IMR-90 (cell line): ENCODE results near the gene HSPG2. TPM values are rescaled to one million over a fixed set of nuclear protein-coding genes. Genes with fewer than 3 reads are reported as not detected.
A peak's percentile ranks its signal among the peaks of the same experiment; 100 is the strongest.

Experiments
- ATAC-seq: fragments of 200-7000 bp; cut with Tn5 transposase; 2 replicates; pipeline ENCODE4 v1.9.1; 2020; ENCODE audit warnings: low read depth, mild to moderate bottlenecking, moderate library complexity
- BruUV-seq: library from RNA; stranded (reverse); fragments of 400-500 nt; replicated peaks from 2 replicates; lab custom pipeline; 2021; lab: Mats Ljungman, UMichigan
- CTCF ChIA-PET: fragments of 300-600 bp; formaldehyde crosslinking; extraction: SDS; loops from one replicate; lab custom pipeline; 2021; ENCODE audit warnings: antibody characterized with exemption; lab: Yijun Ruan, JAX
- POLR2A ChIA-PET: fragments of 300-600 bp; sonication (Branson Sonifier 250); formaldehyde crosslinking; loops from one replicate; lab custom pipeline; 2022; ENCODE audit warnings: antibody characterized with exemption; ENCODE audit not compliant: unreplicated experiment; lab: Charles Lee
- DNase-seq: peaks from one replicate; pipeline ENCODE4 v3.0.0; 2013
- H2AFZ ChIP-seq: replicated peaks from 2 replicates; pipeline ENCODE3; 2013; ENCODE audit warnings: low read length, mild to moderate bottlenecking; ENCODE audit not compliant: poor library complexity
- H2AK5ac ChIP-seq: 2 replicates; pipeline ENCODE4 v1.6.1; 2013; ENCODE audit warnings: low read depth, low read length, inconsistent platforms
- H2AK9ac ChIP-seq: replicated peaks from 2 replicates; pipeline ENCODE3; 2013; ENCODE audit warnings: mild to moderate bottlenecking, low read depth, low read length, moderate library complexity; ENCODE audit not compliant: poor library complexity
- H2BK120ac ChIP-seq: 2 replicates; pipeline ENCODE4 v1.6.1; 2013; ENCODE audit warnings: low read depth, low read length, inconsistent platforms
- H2BK15ac ChIP-seq: 3 replicates; pipeline ENCODE4 v1.6.1; 2013; ENCODE audit warnings: low read depth, low read length, inconsistent platforms
- H2BK20ac ChIP-seq: 2 replicates; pipeline ENCODE4 v1.6.1; 2013; ENCODE audit warnings: low read depth, mild to moderate bottlenecking, inconsistent platforms, low read length, moderate library complexity
- H2BK5ac ChIP-seq: 2 replicates; pipeline ENCODE4 v1.6.1; 2013; ENCODE audit warnings: mild to moderate bottlenecking, low read depth, low read length, inconsistent platforms; ENCODE audit not compliant: poor library complexity, severe bottlenecking
- H3K14ac ChIP-seq: replicated peaks from 2 replicates; pipeline ENCODE4 v1.6.1; 2013; ENCODE audit warnings: low read depth, low read length, inconsistent platforms
- H3K18ac ChIP-seq: 2 replicates; pipeline ENCODE4 v1.6.1; 2013; ENCODE audit warnings: low read depth, low read length, control low read depth
- H3K23ac ChIP-seq: 2 replicates; pipeline ENCODE4 v1.6.1; 2013; ENCODE audit warnings: low read depth, low read length, inconsistent platforms
- H3K27ac ChIP-seq: 2 replicates; pipeline ENCODE4 v1.5.1; 2013; ENCODE audit warnings: mild to moderate bottlenecking, control low read depth, low read length; ENCODE audit not compliant: insufficient read depth
- H3K27me3 ChIP-seq: 2 replicates; pipeline ENCODE4 v1.6.1; 2013; ENCODE audit warnings: low read length; ENCODE audit not compliant: control insufficient read depth, insufficient read depth
- H3K36me3 ChIP-seq: 2 replicates; pipeline ENCODE4 v1.6.1; 2013; ENCODE audit warnings: low read length, mixed read lengths; ENCODE audit not compliant: control insufficient read depth, insufficient read depth
- H3K4ac ChIP-seq: 2 replicates; pipeline ENCODE4 v1.6.1; 2013; ENCODE audit warnings: low read depth, low read length, inconsistent platforms
- H3K4me1 ChIP-seq: 2 replicates; pipeline ENCODE4 v1.6.1; 2013; ENCODE audit warnings: low read length, mixed read lengths; ENCODE audit not compliant: control insufficient read depth, insufficient read depth
- H3K4me2 ChIP-seq: 2 replicates; pipeline ENCODE4 v1.6.1; 2013; ENCODE audit warnings: low read depth, mild to moderate bottlenecking, control low read depth, low read length, moderate library complexity
- H3K4me3 ChIP-seq: 2 replicates; pipeline ENCODE4 v1.5.1; 2013; ENCODE audit warnings: low read depth, mild to moderate bottlenecking, control low read depth, low read length, moderate library complexity; ENCODE audit not compliant: insufficient read depth
- H3K56ac ChIP-seq: 2 replicates; pipeline ENCODE4 v1.6.1; 2013; ENCODE audit warnings: low read length, inconsistent platforms; ENCODE audit not compliant: insufficient read depth; ENCODE audit errors: extremely low read depth
- H3K79me1 ChIP-seq, 2 experiments: 2 replicates each; pipeline ENCODE4 v1.6.1; 2013; ENCODE audit warnings: low read length in 2 of 2, inconsistent platforms in 1 of 2, low read depth in 1 of 2
- H3K9ac ChIP-seq: 2 replicates; pipeline ENCODE4 v1.6.1; 2013; ENCODE audit warnings: low read depth, low read length, control low read depth
- H3K9me1 ChIP-seq: 2 replicates; pipeline ENCODE4 v1.6.1; 2013; ENCODE audit warnings: low read length, inconsistent platforms; ENCODE audit not compliant: insufficient read depth
- H3K9me3 ChIP-seq: 2 replicates; pipeline ENCODE4 v1.6.1; 2013; ENCODE audit warnings: low read length; ENCODE audit not compliant: control insufficient read depth, insufficient read depth
- H4K20me1 ChIP-seq: 2 replicates; pipeline ENCODE4 v1.6.1; 2013; ENCODE audit warnings: low read length, inconsistent platforms; ENCODE audit not compliant: insufficient read depth
- H4K5ac ChIP-seq: 2 replicates; pipeline ENCODE4 v1.6.1; 2013; ENCODE audit warnings: mild to moderate bottlenecking, low read depth, low read length, control low read depth
- H4K8ac ChIP-seq, 2 experiments: 2 replicates each; pipeline ENCODE4 v1.6.1; 2013; ENCODE audit warnings: low read depth in 2 of 2, low read length in 2 of 2, control low read depth in 1 of 2, inconsistent platforms in 1 of 2
- H4K91ac ChIP-seq: 2 replicates; pipeline ENCODE4 v1.6.1; 2013; ENCODE audit warnings: low read depth, low read length, inconsistent platforms; ENCODE audit not compliant: insufficient read depth
- CHD1 ChIP-seq: IDR thresholded peaks from 2 replicates; pipeline ENCODE4 v1.6.1; 2012; ENCODE audit warnings: low read depth, low read length, improper control_type of control experiment
- ELK1 ChIP-seq: fragments of 150-350 bp; IDR thresholded peaks from 2 replicates; pipeline ENCODE4 v1.6.1; 2016; ENCODE audit warnings: low read depth, mild to moderate bottlenecking, low read length, moderate library complexity, borderline replicate concordance
- FOS ChIP-seq: fragments of 150-350 bp; IDR thresholded peaks from 2 replicates; pipeline ENCODE4 v1.6.1; 2016; ENCODE audit warnings: low read depth, low read length
- MAZ ChIP-seq: IDR thresholded peaks from 2 replicates; pipeline ENCODE4 v1.6.1; 2012; ENCODE audit warnings: low read depth, mild to moderate bottlenecking, low read length, improper control_type of control experiment, moderate library complexity, borderline replicate concordance
- NFE2L2 ChIP-seq: fragments of 150-350 bp; IDR thresholded peaks from 2 replicates; pipeline ENCODE4 v1.6.1; 2016; ENCODE audit warnings: low read depth, mild to moderate bottlenecking, low read length
- POLR2A ChIP-seq: IDR thresholded peaks from 2 replicates; pipeline ENCODE4 v1.6.1; 2012; ENCODE audit warnings: mild to moderate bottlenecking, low read depth, low read length
- RAD21 ChIP-seq: IDR thresholded peaks from 2 replicates; pipeline ENCODE4 v1.6.1; 2012; ENCODE audit warnings: low read length, improper control_type of control experiment
- RFX5 ChIP-seq: IDR thresholded peaks from 2 replicates; pipeline ENCODE4 v1.8.0; 2012; ENCODE audit warnings: low read depth, mild to moderate bottlenecking, low read length, moderate library complexity
- SMC3 ChIP-seq: fragments of 150-350 bp; IDR thresholded peaks from 2 replicates; pipeline ENCODE4 v1.6.1; 2016; ENCODE audit warnings: low read depth, mild to moderate bottlenecking, antibody characterized with exemption, low read length, moderate library complexity
- WGBS, 2 experiments: methylation state at CpG; one replicate each; pipeline versions ENCODE4 v1.1.5 to v1.1.7; 2013; ENCODE audit warnings: missing lambda C conversion rate in 2 of 2; ENCODE audit not compliant: insufficient read length in 1 of 2; ENCODE audit errors: extremely low coverage in 2 of 2; 5-methylcytosine and 5-hydroxymethylcytosine counted together
- dilution Hi-C: fragments of 300-500 bp; cut with HindIII; formaldehyde crosslinking; loops from one replicate; pipeline ENCODE4 v1.14.3; 2018; ENCODE audit warnings: low sequenced_read_pairs; ENCODE audit not compliant: unreplicated experiment
- in situ Hi-C: fragments of 300-500 bp; cut with MboI; formaldehyde crosslinking; loops from 3 replicates; pipeline ENCODE4 v1.14.3; 2019; ENCODE audit warnings: low sequenced_read_pairs, inconsistent platforms, mixed read lengths
- intact Hi-C: fragments of 100-400 bp; cut with micrococcal nuclease; formaldehyde crosslinking; loops from 2 replicates; pipeline ENCODE4 v1.10.0; 2022
- polyA plus RNA-seq, 3 experiments: library from polyadenylated mRNA; depleted of rRNA; stranded (reverse); fragments of >200 nt; gene quantifications; 2 replicates each; pipeline ENCODE4 v1.2.3, GENCODE V29; 2012; ENCODE audit warnings: low replicate concordance in 1 of 3
- total RNA-seq: library from RNA; depleted of rRNA; stranded (reverse); fragments of >200 nt; gene quantifications from 2 replicates; pipeline ENCODE4 v1.2.3, GENCODE V29; 2012

The HSPG2 gene
- total and polyA plus RNA-seq, 2 of the 4 experiments (the other 2 are of a cell fraction) = 15.8 to 94.0 TPM

- in situ Hi-C loops = no loop called here
- DNase-seq = no peak
- H2BK120ac ChIP-seq = no peak overlapping the region
- H3K4me1 ChIP-seq = no peaks in the 10 kb centered on the region
- no peak overlapping the region for H2AK5ac ChIP-seq
- no peaks in the 10 kb centered on the region for H3K27me3 ChIP-seq
- TSS peak; percentile 84 for BruUV-seq
- no peak overlapping the region for H3K18ac ChIP-seq
- dilution Hi-C loops = no loop called here
- H2AFZ ChIP-seq = no peak overlapping the region
- H3K23ac ChIP-seq = no peak overlapping the region
- CTCF ChIA-PET = no interaction called here
- no peak for TF ChIP-seq MAZ
- no peak for TF ChIP-seq NFE2L2
- no peak for TF ChIP-seq CHD1
- TF ChIP-seq RFX5 = no peak
- no peak for TF ChIP-seq SMC3
- TF ChIP-seq FOS = no peak
- TF ChIP-seq POLR2A = no peak
- TF ChIP-seq ELK1 = no peak
- no peak for TF ChIP-seq RAD21
- H3K4me3 ChIP-seq = no peak overlapping the region
- H3K79me1 ChIP-seq = peaks cover 0 to 3% of the 10 kb centered on the region in 2 experiments; a peak in 2 of 4 replicates
- POLR2A ChIA-PET = no interaction called here
- no peak overlapping the region for H2BK5ac ChIP-seq
- H3K4ac ChIP-seq = no peak overlapping the region
- no peak overlapping the region for H4K91ac ChIP-seq
- no peak overlapping the region for H2BK15ac ChIP-seq
- no peak for ATAC-seq
- peaks cover 74% of the 10 kb centered on the region for H3K36me3 ChIP-seq
- intact Hi-C loops = no loop called here
- no peak overlapping the region for H3K27ac ChIP-seq
- no peak overlapping the region for H3K4me2 ChIP-seq
- H4K5ac ChIP-seq = no peak overlapping the region
- H3K14ac ChIP-seq = no peak overlapping the region
- no peak overlapping the region for H2BK20ac ChIP-seq
- no peak overlapping the region for H3K9ac ChIP-seq
- 97% methylated on average over 15 of the region's 19 CpGs; no CpG with 5 or more reads in 1 of the 2 experiments for WGBS, 2 experiments
- H4K20me1 ChIP-seq = no peaks in the 10 kb centered on the region
- H2AK9ac ChIP-seq = no peak overlapping the region
- no peak overlapping the region for H3K56ac ChIP-seq
- no peak overlapping the region for H4K8ac ChIP-seq
- H3K9me3 ChIP-seq = peaks cover 4% of the 10 kb centered on the region; the same call in 1 of the 2 replicates
- H3K9me1 ChIP-seq = no peaks in the 10 kb centered on the region
Observed at GRCh38 chr1:21839337-21840037, 97.6 kb downstream of the HSPG2 start.
